Measurements from ENCODE around the gene CEP78. TPM values are rescaled to one million over a fixed set of nuclear protein-coding genes. Genes with fewer than 3 reads are reported as not detected.
"Not testable (repeated sequence)": the region's sequence is repeated elsewhere in the genome, so short reads cannot be mapped to it uniquely, and the experiment has no call there.

The CEP78 gene
- polyA plus RNA-seq, 2 donors, result 5.2 to 5.3 TPM

GRCh38 chr9:78230761-78231160 is 5.1 kb upstream of the CEP78 start:
- no peak overlapping the region for H3K4me3 ChIP-seq (ENCODE audit: low read depth in 1 of 2, low read length in 2 of 2)
- H3K9me3 ChIP-seq (ENCODE audit: control insufficient read depth in 2 of 2, insufficient read depth in 1 of 2, low read depth in 1 of 2, low read length in 1 of 2), result no peaks in the 10 kb centered on the region
- H3K27ac ChIP-seq (ENCODE audit: low read depth in 2 of 2, low read length in 1 of 2), result no peak overlapping the region
- H3K27me3 ChIP-seq (ENCODE audit: control insufficient read depth in 1 of 2, insufficient read depth in 2 of 2, low read length in 2 of 2), result no peaks in the 10 kb centered on the region
- no peaks in the 10 kb centered on the region for H3K36me3 ChIP-seq (ENCODE audit: control insufficient read depth in 2 of 2, insufficient read depth in 2 of 2, low read length in 1 of 2)
- WGBS, 2 donors, result 81 to 87% methylated on average over 3 of the region's 3 CpGs
- H3K4me1 ChIP-seq (ENCODE audit: control insufficient read depth in 2 of 2, insufficient read depth in 2 of 2, low read length in 1 of 2), result no peaks in the 10 kb centered on the region

- H3K27me3 ChIP-seq (ENCODE audit: control insufficient read depth in 1 of 2, insufficient read depth in 2 of 2, low read length in 2 of 2); H3K27ac ChIP-seq (ENCODE audit: low read depth in 2 of 2, low read length in 1 of 2); H3K4me1 ChIP-seq (ENCODE audit: control insufficient read depth in 2 of 2, insufficient read depth in 2 of 2, low read length in 1 of 2); H3K4me3 ChIP-seq (ENCODE audit: low read depth in 1 of 2, low read length in 2 of 2); H3K36me3 ChIP-seq (ENCODE audit: control insufficient read depth in 2 of 2, insufficient read depth in 2 of 2, low read length in 1 of 2); H3K9me3 ChIP-seq (ENCODE audit: control insufficient read depth in 2 of 2, insufficient read depth in 1 of 2, low read depth in 1 of 2, low read length in 1 of 2): not testable (repeated sequence)
- 86 to 88% methylated on average over 5 of the region's 5 CpGs for WGBS, 2 donors
Observed at GRCh38 chr9:78232471-78232870, 3.4 kb upstream of the CEP78 start.

- peaks cover 0 to 2% of the 10 kb centered on the region in 2 donors for H3K4me1 ChIP-seq (ENCODE audit: control insufficient read depth in 2 of 2, insufficient read depth in 2 of 2, low read length in 1 of 2)
- H3K4me3 ChIP-seq (ENCODE audit: low read depth in 1 of 2, low read length in 2 of 2), result peak overlapping the region in 1 of 2 donors; percentile 91
- H3K36me3 ChIP-seq (ENCODE audit: control insufficient read depth in 2 of 2, insufficient read depth in 2 of 2, low read length in 1 of 2), result no peaks in the 10 kb centered on the region
- no peaks in the 10 kb centered on the region for H3K9me3 ChIP-seq (ENCODE audit: control insufficient read depth in 2 of 2, insufficient read depth in 1 of 2, low read depth in 1 of 2, low read length in 1 of 2)
- no peaks in the 10 kb centered on the region for H3K27me3 ChIP-seq (ENCODE audit: control insufficient read depth in 1 of 2, insufficient read depth in 2 of 2, low read length in 2 of 2)
- 62% methylated on average over 7 of the region's 7 CpGs for WGBS, 2 donors
- no peak overlapping the region for H3K27ac ChIP-seq (ENCODE audit: low read depth in 2 of 2, low read length in 1 of 2)
Observed at GRCh38 chr9:78234810-78235209, 1.1 kb upstream of the CEP78 start.

DNA sequence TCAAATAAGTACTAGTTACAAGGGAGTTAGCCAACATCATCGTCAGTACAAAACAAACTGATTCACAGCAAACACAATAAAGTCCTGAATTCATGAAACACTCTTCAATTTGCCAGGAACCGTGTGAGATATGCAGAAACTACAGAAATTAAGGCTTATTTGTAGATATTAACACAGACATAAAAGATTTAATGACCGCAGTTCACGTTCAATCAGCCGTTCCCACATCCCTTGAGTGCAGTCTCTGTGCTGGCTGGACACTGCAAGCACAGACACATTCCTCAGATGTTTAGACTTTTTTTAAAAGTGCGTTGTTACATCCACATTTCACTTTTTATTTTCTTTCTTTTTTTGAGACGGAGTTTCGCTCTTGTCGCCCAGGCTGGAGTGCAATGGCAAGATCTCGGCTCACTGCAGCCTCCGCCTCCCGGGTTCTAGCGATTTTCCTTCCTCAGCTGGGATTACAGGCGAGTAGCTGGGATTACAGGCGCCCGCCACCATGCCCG is 566 bp upstream of the CEP78 start:
- no peaks in the 10 kb centered on the region for H3K27me3 ChIP-seq (ENCODE audit: control insufficient read depth in 1 of 2, insufficient read depth in 2 of 2, low read length in 2 of 2)
- no peaks in the 10 kb centered on the region for H3K36me3 ChIP-seq (ENCODE audit: control insufficient read depth in 2 of 2, insufficient read depth in 2 of 2, low read length in 1 of 2)
- peak overlapping the region; percentile 91 for H3K4me3 ChIP-seq (ENCODE audit: low read depth in 1 of 2, low read length in 2 of 2)
- 3% methylated on average over 17 of the region's 17 CpGs for WGBS, 2 donors
- peak overlapping the region; percentile 76 to 83 for H3K27ac ChIP-seq (ENCODE audit: low read depth in 2 of 2, low read length in 1 of 2)
- peaks cover 0 to 2% of the 10 kb centered on the region in 2 donors for H3K4me1 ChIP-seq (ENCODE audit: control insufficient read depth in 2 of 2, insufficient read depth in 2 of 2, low read length in 1 of 2)
- no peaks in the 10 kb centered on the region for H3K9me3 ChIP-seq (ENCODE audit: control insufficient read depth in 2 of 2, insufficient read depth in 1 of 2, low read depth in 1 of 2, low read length in 1 of 2)

DNA sequence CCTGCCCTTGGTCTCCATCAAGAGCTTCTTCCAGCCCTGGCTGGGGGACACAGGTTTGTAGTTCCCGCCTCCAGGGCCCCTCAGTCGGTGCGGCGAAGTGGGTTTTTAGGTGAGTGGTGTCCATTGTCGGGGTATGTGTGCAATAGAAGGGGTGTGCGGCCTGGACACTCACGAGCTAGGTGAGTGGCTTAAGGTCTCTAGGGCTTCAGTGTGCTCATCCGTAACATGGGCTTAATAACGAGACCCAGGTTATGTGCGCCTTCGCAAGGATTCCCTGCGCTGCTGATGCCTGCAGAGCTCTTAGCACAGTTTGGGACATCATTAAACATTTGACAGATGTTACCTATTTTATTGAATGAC is 656 bp downstream of the CEP78 start:
- H3K27ac ChIP-seq (ENCODE audit: low read depth in 2 of 2, low read length in 1 of 2), result peak overlapping the region in 1 of 2 donors; percentile 83
- peak overlapping the region; percentile 91 for H3K4me3 ChIP-seq (ENCODE audit: low read depth in 1 of 2, low read length in 2 of 2)
- no peaks in the 10 kb centered on the region for H3K36me3 ChIP-seq (ENCODE audit: control insufficient read depth in 2 of 2, insufficient read depth in 2 of 2, low read length in 1 of 2)
- H3K9me3 ChIP-seq (ENCODE audit: control insufficient read depth in 2 of 2, insufficient read depth in 1 of 2, low read depth in 1 of 2, low read length in 1 of 2), result no peaks in the 10 kb centered on the region
- 7 to 8% methylated on average over 12 of the region's 12 CpGs for WGBS, 2 donors
- no peaks in the 10 kb centered on the region for H3K27me3 ChIP-seq (ENCODE audit: control insufficient read depth in 1 of 2, insufficient read depth in 2 of 2, low read length in 2 of 2)
- peaks cover 0 to 2% of the 10 kb centered on the region in 2 donors for H3K4me1 ChIP-seq (ENCODE audit: control insufficient read depth in 2 of 2, insufficient read depth in 2 of 2, low read length in 1 of 2)

GRCh38 chr9:78238046-78239038 is 2.5 kb downstream of the CEP78 start:
- no peak overlapping the region for H3K4me3 ChIP-seq (ENCODE audit: low read depth in 1 of 2, low read length in 2 of 2)
- peaks cover 0 to 2% of the 10 kb centered on the region in 2 donors for H3K4me1 ChIP-seq (ENCODE audit: control insufficient read depth in 2 of 2, insufficient read depth in 2 of 2, low read length in 1 of 2)
- no peak overlapping the region for H3K27ac ChIP-seq (ENCODE audit: low read depth in 2 of 2, low read length in 1 of 2)
- H3K36me3 ChIP-seq (ENCODE audit: control insufficient read depth in 2 of 2, insufficient read depth in 2 of 2, low read length in 1 of 2), result no peaks in the 10 kb centered on the region
- WGBS, 2 donors, result 80 to 87% methylated on average over 13 of the region's 13 CpGs
- no peaks in the 10 kb centered on the region for H3K9me3 ChIP-seq (ENCODE audit: control insufficient read depth in 2 of 2, insufficient read depth in 1 of 2, low read depth in 1 of 2, low read length in 1 of 2)
- H3K27me3 ChIP-seq (ENCODE audit: control insufficient read depth in 1 of 2, insufficient read depth in 2 of 2, low read length in 2 of 2), result no peaks in the 10 kb centered on the region

DNA sequence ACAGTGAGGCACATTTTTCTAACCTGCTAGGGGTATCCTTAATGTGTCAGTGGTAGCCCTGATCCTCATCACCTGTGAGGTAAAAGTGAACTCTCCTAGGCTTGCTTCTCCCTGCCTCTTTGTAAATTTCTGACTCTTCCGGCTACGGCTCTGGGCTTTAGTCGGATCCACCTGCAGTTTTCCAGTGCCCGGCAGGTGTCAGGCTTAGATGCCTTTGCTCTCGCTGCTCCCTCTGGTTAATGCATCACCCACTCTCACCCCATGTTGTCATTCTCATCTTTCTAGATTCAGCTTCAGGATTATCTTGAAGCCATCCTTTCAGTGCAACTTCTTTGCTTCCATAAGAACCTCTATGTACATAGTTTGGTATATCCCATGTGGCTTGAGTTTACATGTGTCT is 3.6 kb downstream of the CEP78 start:
- H3K4me1 ChIP-seq (ENCODE audit: control insufficient read depth in 2 of 2, insufficient read depth in 2 of 2, low read length in 1 of 2), result peaks cover 0 to 2% of the 10 kb centered on the region in 2 donors
- no peak overlapping the region for H3K27ac ChIP-seq (ENCODE audit: low read depth in 2 of 2, low read length in 1 of 2)
- no peak overlapping the region for H3K4me3 ChIP-seq (ENCODE audit: low read depth in 1 of 2, low read length in 2 of 2)
- H3K9me3 ChIP-seq (ENCODE audit: control insufficient read depth in 2 of 2, insufficient read depth in 1 of 2, low read depth in 1 of 2, low read length in 1 of 2), result no peaks in the 10 kb centered on the region
- H3K36me3 ChIP-seq (ENCODE audit: control insufficient read depth in 2 of 2, insufficient read depth in 2 of 2, low read length in 1 of 2), result no peaks in the 10 kb centered on the region
- no peaks in the 10 kb centered on the region for H3K27me3 ChIP-seq (ENCODE audit: control insufficient read depth in 1 of 2, insufficient read depth in 2 of 2, low read length in 2 of 2)
- WGBS, 2 donors, result 45 to 52% methylated on average over 5 of the region's 5 CpGs

- no peak overlapping the region for H3K27ac ChIP-seq (ENCODE audit: low read depth in 2 of 2, low read length in 1 of 2)
- WGBS, 2 donors, result 82 to 93% methylated on average over 4 of the region's 4 CpGs
- H3K9me3 ChIP-seq (ENCODE audit: control insufficient read depth in 2 of 2, insufficient read depth in 1 of 2, low read depth in 1 of 2, low read length in 1 of 2), result no peaks in the 10 kb centered on the region
- no peaks in the 10 kb centered on the region for H3K27me3 ChIP-seq (ENCODE audit: control insufficient read depth in 1 of 2, insufficient read depth in 2 of 2, low read length in 2 of 2)
- no peak overlapping the region for H3K4me3 ChIP-seq (ENCODE audit: low read depth in 1 of 2, low read length in 2 of 2)
- no peaks in the 10 kb centered on the region for H3K4me1 ChIP-seq (ENCODE audit: control insufficient read depth in 2 of 2, insufficient read depth in 2 of 2, low read length in 1 of 2)
- H3K36me3 ChIP-seq (ENCODE audit: control insufficient read depth in 2 of 2, insufficient read depth in 2 of 2, low read length in 1 of 2), result no peaks in the 10 kb centered on the region
Observed at GRCh38 chr9:78242041-78242440, 6.2 kb downstream of the CEP78 start.

- 99 to 100% methylated on average over 1 of the region's 1 CpG for WGBS, 2 donors
- H3K9me3 ChIP-seq (ENCODE audit: control insufficient read depth in 2 of 2, insufficient read depth in 1 of 2, low read depth in 1 of 2, low read length in 1 of 2), result no peaks in the 10 kb centered on the region
- H3K27ac ChIP-seq (ENCODE audit: low read depth in 2 of 2, low read length in 1 of 2), result no peak overlapping the region
- H3K36me3 ChIP-seq (ENCODE audit: control insufficient read depth in 2 of 2, insufficient read depth in 2 of 2, low read length in 1 of 2), result no peaks in the 10 kb centered on the region
- no peaks in the 10 kb centered on the region for H3K4me1 ChIP-seq (ENCODE audit: control insufficient read depth in 2 of 2, insufficient read depth in 2 of 2, low read length in 1 of 2)
- no peak overlapping the region for H3K4me3 ChIP-seq (ENCODE audit: low read depth in 1 of 2, low read length in 2 of 2)
- H3K27me3 ChIP-seq (ENCODE audit: control insufficient read depth in 1 of 2, insufficient read depth in 2 of 2, low read length in 2 of 2), result no peaks in the 10 kb centered on the region
Observed at GRCh38 chr9:78243130-78243529, 7.3 kb downstream of the CEP78 start.

DNA sequence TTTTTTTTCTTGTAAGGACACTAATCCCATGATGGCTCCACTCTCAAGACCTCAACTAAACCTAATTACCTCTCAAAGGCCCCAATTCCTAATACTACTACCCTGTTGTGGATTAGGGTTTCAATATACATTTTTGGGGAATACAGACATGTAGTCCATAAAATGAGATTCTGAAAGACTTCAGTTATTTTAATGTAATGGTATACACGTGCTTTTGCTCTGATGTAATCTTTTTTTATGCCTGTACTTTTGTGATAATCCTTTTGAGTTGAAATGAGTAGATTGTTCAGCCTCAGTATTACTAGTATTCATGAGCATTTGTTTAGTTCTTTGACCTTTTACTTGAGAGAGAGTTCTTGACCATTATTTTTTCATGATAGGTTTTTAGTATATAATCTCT is 9.5 kb downstream of the CEP78 start:
- WGBS, 2 donors, result 84 to 86% methylated on average over 1 of the region's 1 CpG

More for the DNA sequence above, 9.5 kb downstream of the CEP78 start:
- H3K27me3 ChIP-seq (ENCODE audit: control insufficient read depth in 1 of 2, insufficient read depth in 2 of 2, low read length in 2 of 2), result no peaks in the 10 kb centered on the region
- no peak overlapping the region for H3K4me3 ChIP-seq (ENCODE audit: low read depth in 1 of 2, low read length in 2 of 2)
- no peak overlapping the region for H3K27ac ChIP-seq (ENCODE audit: low read depth in 2 of 2, low read length in 1 of 2)
- H3K4me1 ChIP-seq (ENCODE audit: control insufficient read depth in 2 of 2, insufficient read depth in 2 of 2, low read length in 1 of 2), result no peaks in the 10 kb centered on the region
- H3K36me3 ChIP-seq (ENCODE audit: control insufficient read depth in 2 of 2, insufficient read depth in 2 of 2, low read length in 1 of 2), result no peaks in the 10 kb centered on the region
- no peaks in the 10 kb centered on the region for H3K9me3 ChIP-seq (ENCODE audit: control insufficient read depth in 2 of 2, insufficient read depth in 1 of 2, low read depth in 1 of 2, low read length in 1 of 2)

All from esophagus (tissue), 2 donors.